Skeletal muscle satellite cell (primary cell): ENCODE results near the gene TOMM40.
"Not testable (repeated sequence)": the region's sequence is repeated elsewhere in the genome, so short reads cannot be mapped to it uniquely, and the experiment has no call there.

Source experiments
- H3K27me3 ChIP-seq: 2 replicates; pipeline ENCODE4 v1.7.0; 2013; ENCODE audit warnings: low read length; ENCODE audit not compliant: control insufficient read depth, insufficient read depth
- H3K36me3 ChIP-seq: 2 replicates; pipeline ENCODE4 v1.7.0; 2013; ENCODE audit warnings: mild to moderate bottlenecking, control low read depth, low read length; ENCODE audit not compliant: insufficient read depth
- H3K4me1 ChIP-seq: 2 replicates; pipeline ENCODE4 v1.7.0; 2013; ENCODE audit warnings: low read length; ENCODE audit not compliant: control insufficient read depth, insufficient read depth
- H3K4me2 ChIP-seq: 2 replicates; pipeline ENCODE4 v1.7.0; 2013; ENCODE audit warnings: mild to moderate bottlenecking, low read length
- H3K4me3 ChIP-seq: 2 replicates; pipeline ENCODE4 v1.7.0; 2013; ENCODE audit warnings: low read length
- H3K9ac ChIP-seq: 2 replicates; pipeline ENCODE4 v1.7.0; 2013; ENCODE audit warnings: mild to moderate bottlenecking, low read depth, low read length, moderate library complexity
- H3K9me3 ChIP-seq: replicated peaks from 2 replicates; pipeline ENCODE4 v1.7.0; 2013; ENCODE audit warnings: mild to moderate bottlenecking, control low read depth, low read length

Gene TOMM40

GRCh38 chr19:44887648-44888047, 3.4 kb upstream of the TOMM40 start:
- H3K4me1 ChIP-seq, result peaks cover 13% of the 10 kb centered on the region
- H3K4me2 ChIP-seq, result no peak overlapping the region
- H3K27me3 ChIP-seq, result no peaks in the 10 kb centered on the region
- peaks cover 29% of the 10 kb centered on the region for H3K36me3 ChIP-seq
- no peak overlapping the region for H3K4me3 ChIP-seq
- no peak overlapping the region for H3K9ac ChIP-seq
- no peaks in the 10 kb centered on the region for H3K9me3 ChIP-seq

DNA sequence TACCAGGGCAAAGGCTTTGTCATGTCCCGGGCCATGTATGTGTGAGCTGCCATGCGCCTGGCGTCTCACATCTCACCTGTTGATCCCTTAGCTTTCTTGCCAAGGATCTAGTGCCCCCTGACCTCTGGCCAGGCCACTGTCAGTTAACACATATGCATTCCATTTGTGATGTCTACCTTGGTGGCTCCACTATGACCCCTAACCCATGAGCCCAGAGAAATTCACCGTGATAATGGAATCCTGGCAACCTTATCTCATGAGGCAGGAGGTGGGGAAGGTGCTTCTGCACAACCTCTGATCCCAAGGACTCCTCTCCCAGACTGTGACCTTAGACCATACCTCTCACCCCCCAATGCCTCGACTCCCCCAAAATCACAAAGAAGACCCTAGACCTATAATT, 2.7 kb upstream of the TOMM40 start:
- peaks cover 15% of the 10 kb centered on the region for H3K4me1 ChIP-seq
- H3K36me3 ChIP-seq, result peaks cover 36% of the 10 kb centered on the region
- not testable (repeated sequence) for H3K9me3 ChIP-seq, H3K4me3 ChIP-seq, H3K27me3 ChIP-seq, H3K4me2 ChIP-seq, H3K9ac ChIP-seq

- no peaks in the 10 kb centered on the region for H3K9me3 ChIP-seq
- no peaks in the 10 kb centered on the region for H3K27me3 ChIP-seq
- H3K9ac ChIP-seq, result peak overlapping the region; percentile 74
- peaks cover 46% of the 10 kb centered on the region for H3K36me3 ChIP-seq
- peak overlapping the region; percentile 79 for H3K4me2 ChIP-seq
- peak overlapping the region; percentile 63 for H3K4me3 ChIP-seq
- peaks cover 18% of the 10 kb centered on the region for H3K4me1 ChIP-seq
Measured at GRCh38 chr19:44889830-44890365, 1.2 kb upstream of the TOMM40 start.

- Histone ChIP-seq H3K27me3 (no peaks in the 10 kb centered on the region), H3K36me3 (peaks cover 50% of the 10 kb centered on the region), H3K4me3 (peak overlapping the region; percentile 63), H3K9me3 (no peaks in the 10 kb centered on the region), H3K4me1 (peaks cover 18% of the 10 kb centered on the region), H3K4me2 (peak overlapping the region; percentile 79), H3K9ac (peak overlapping the region; percentile 74)
Measured at GRCh38 chr19:44890366-44891015, 563 bp upstream of the TOMM40 start.

GRCh38 chr19:44892932-44893331, 1.9 kb downstream of the TOMM40 start:
- Histone ChIP-seq H3K4me3 (no peak overlapping the region), H3K4me2 (peak overlapping the region; percentile 98), H3K4me1 (peaks cover 18% of the 10 kb centered on the region), H3K27me3 (no peaks in the 10 kb centered on the region), H3K9me3 (no peaks in the 10 kb centered on the region), H3K9ac (peak overlapping the region; percentile 92), H3K36me3 (peaks cover 54% of the 10 kb centered on the region)

DNA sequence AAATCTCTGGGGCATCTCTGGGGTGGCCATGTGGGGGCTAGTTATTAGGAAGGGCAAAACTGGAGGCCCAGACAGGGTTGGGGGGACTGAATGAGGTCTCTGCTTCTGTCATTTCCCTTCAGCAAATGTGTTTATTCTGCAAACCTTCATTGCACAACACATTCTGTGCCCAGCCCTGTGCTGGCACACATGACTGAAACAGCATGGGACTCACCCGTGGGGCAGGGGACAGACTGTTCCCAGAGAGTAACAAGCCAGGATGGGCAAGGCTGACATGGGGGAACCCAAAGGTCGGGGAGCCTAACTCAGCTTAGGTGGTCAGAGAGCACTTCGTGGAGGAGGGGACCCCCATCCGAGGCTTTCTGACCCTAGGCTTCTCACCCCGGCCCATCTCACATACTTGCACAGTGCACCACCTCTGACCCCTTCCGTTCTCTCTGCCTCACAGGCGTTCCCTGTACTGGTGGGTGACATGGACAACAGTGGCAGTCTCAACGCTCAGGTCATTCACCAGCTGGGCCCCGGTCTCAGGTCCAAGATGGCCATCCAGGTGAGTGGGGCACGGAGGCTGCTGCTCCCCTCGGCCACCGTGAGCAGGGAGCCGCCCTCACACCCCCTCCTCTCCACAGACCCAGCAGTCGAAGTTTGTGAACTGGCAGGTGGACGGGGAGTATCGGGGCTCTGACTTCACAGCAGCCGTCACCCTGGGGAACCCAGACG, 2.4 kb downstream of the TOMM40 start:
- Histone ChIP-seq H3K4me2 (no peak overlapping the region), H3K4me1 (peaks cover 18% of the 10 kb centered on the region), H3K27me3 (no peaks in the 10 kb centered on the region), H3K36me3 (peaks cover 52% of the 10 kb centered on the region), H3K4me3 (no peak overlapping the region), H3K9me3 (no peaks in the 10 kb centered on the region), H3K9ac (no peak overlapping the region)

DNA sequence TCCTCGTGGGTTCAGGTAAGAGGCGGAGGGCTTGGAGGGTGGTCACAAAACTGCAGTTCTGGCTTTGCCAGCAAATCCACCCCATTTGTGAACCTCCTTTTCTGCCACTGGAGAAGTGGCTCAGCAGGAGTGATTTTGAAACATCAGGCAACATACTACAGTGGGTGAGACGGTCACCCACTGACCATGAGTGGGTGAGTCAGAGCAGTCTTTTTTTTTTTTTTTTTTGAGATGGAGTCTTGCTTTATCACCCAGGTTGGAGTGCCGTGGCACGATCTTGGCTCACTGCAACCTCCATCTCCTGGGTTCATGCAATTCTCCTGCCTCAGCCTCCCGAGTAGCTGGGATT, 3.0 kb downstream of the TOMM40 start:
- Histone ChIP-seq H3K9me3 (no peaks in the 10 kb centered on the region), H3K27me3 (no peaks in the 10 kb centered on the region), H3K4me1 (peaks cover 18% of the 10 kb centered on the region), H3K9ac (no peak overlapping the region), H3K4me2 (no peak overlapping the region), H3K4me3 (no peak overlapping the region), H3K36me3 (peaks cover 49% of the 10 kb centered on the region)

GRCh38 chr19:44894946-44895345, 3.9 kb downstream of the TOMM40 start:
- Histone ChIP-seq H3K36me3 (peaks cover 54% of the 10 kb centered on the region), H3K4me2 (no peak overlapping the region)

GRCh38 chr19:44897835-44898234, 6.8 kb downstream of the TOMM40 start:
- no peaks in the 10 kb centered on the region for H3K9me3 ChIP-seq
- no peak overlapping the region for H3K4me2 ChIP-seq
- H3K9ac ChIP-seq, result no peak overlapping the region
- H3K27me3 ChIP-seq, result no peaks in the 10 kb centered on the region
- H3K4me1 ChIP-seq, result peaks cover 5% of the 10 kb centered on the region
- H3K36me3 ChIP-seq, result peaks cover 72% of the 10 kb centered on the region
- H3K4me3 ChIP-seq, result no peak overlapping the region

More at GRCh38 chr19:44894946-44895345, 3.9 kb downstream of the TOMM40 start:
- no peak overlapping the region for H3K9ac ChIP-seq
- no peaks in the 10 kb centered on the region for H3K9me3 ChIP-seq
- no peaks in the 10 kb centered on the region for H3K27me3 ChIP-seq
- peaks cover 14% of the 10 kb centered on the region for H3K4me1 ChIP-seq
- H3K4me3 ChIP-seq, result no peak overlapping the region

GRCh38 chr19:44900328-44901244, 9.5 kb downstream of the TOMM40 start:
- peaks cover 12% of the 10 kb centered on the region for H3K27me3 ChIP-seq
- H3K9ac ChIP-seq, result no peak overlapping the region
- no peak overlapping the region for H3K4me3 ChIP-seq
- H3K9me3 ChIP-seq, result no peaks in the 10 kb centered on the region
- no peak overlapping the region for H3K4me2 ChIP-seq
- H3K4me1 ChIP-seq, result peaks cover under 1% of the 10 kb centered on the region
- peaks cover 50% of the 10 kb centered on the region for H3K36me3 ChIP-seq

- Histone ChIP-seq H3K4me3 (no peak overlapping the region), H3K36me3 (peaks cover 28% of the 10 kb centered on the region), H3K9me3 (no peaks in the 10 kb centered on the region), H3K27me3 (peaks cover 23% of the 10 kb centered on the region), H3K9ac (no peak overlapping the region), H3K4me2 (no peak overlapping the region), H3K4me1 (peaks cover 5% of the 10 kb centered on the region)
Measured at GRCh38 chr19:44903216-44903601, 12.2 kb downstream of the TOMM40 start.
